K562 (cell line): ENCODE results near the gene AHI1. TPM values are rescaled to one million over a fixed set of nuclear protein-coding genes. Genes with fewer than 3 reads are reported as not detected.

Experiments used
- ATAC-seq: fragments of 200-7000 bp; cut with Tn5 transposase; 3 replicates; pipeline ENCODE4 v1.9.1; 2020; ENCODE audit warnings: moderate library complexity
- BruUV-seq: library from RNA; stranded (reverse); fragments of 400-500 nt; replicated peaks from 2 replicates; lab custom pipeline; 2021; lab: Mats Ljungman, UMichigan
- CTCF ChIA-PET: fragments of 300-600 bp; formaldehyde crosslinking; extraction: SDS; loops from one replicate; lab custom pipeline; 2021; ENCODE audit warnings: low intra/inter-chr PET ratio; lab: Yijun Ruan, JAX
- POLR2A ChIA-PET: fragments of 300-600, 350-650 bp; sonication (Branson Sonifier 250); formaldehyde crosslinking; extraction: SDS; loops from one replicate; lab custom pipeline; 2021; ENCODE audit warnings: antibody characterized with exemption, inconsistent platforms; lab: Yijun Ruan, JAX
- DNase-seq, 4 experiments: peaks; one replicate each; pipeline versions ENCODE4 v3.0.0 to v3.0.0-alpha.2; 2011 to 2018; ENCODE audit warnings: low spot score in 3 of 4, mixed read lengths in 3 of 4; ENCODE audit errors: extremely low read depth in 1 of 4
- FAIRE-seq: peaks from 2 replicates; lab custom pipeline; 2011; peaks lifted over from hg19 to GRCh38; lab: Jason Lieb, UNC
- H2AFZ ChIP-seq: 2 replicates; pipeline ENCODE4 v1.6.0; 2011; ENCODE audit warnings: low read depth, low read length, control low read depth, inconsistent platforms
- H3K27ac ChIP-seq: fragments of 200-600 bp; 3 replicates; pipeline ENCODE4 v1.8.0; 2011; ENCODE audit warnings: low read depth, mild to moderate bottlenecking, control low read depth, inconsistent platforms, low read length, moderate library complexity, mixed read lengths; ENCODE audit errors: extremely low read depth
- H3K27me3 ChIP-seq, 2 experiments: fragments of 300-600 bp in 1 of 2; 2 replicates in 1 of 2; 3 replicates in 1 of 2; pipeline versions ENCODE4 v1.6.0 to v1.8.0; 2011; ENCODE audit warnings: inconsistent platforms in 2 of 2, low read length in 2 of 2, mild to moderate bottlenecking in 1 of 2, mixed read lengths in 1 of 2, moderate library complexity in 1 of 2; ENCODE audit not compliant: control insufficient read depth in 2 of 2, insufficient read depth in 2 of 2
- H3K36me3 ChIP-seq: fragments of 300-600 bp; 3 replicates; pipeline ENCODE4 v1.8.0; 2011; ENCODE audit warnings: mild to moderate bottlenecking, low read length, inconsistent platforms; ENCODE audit not compliant: control insufficient read depth, insufficient read depth
- H3K4me1 ChIP-seq, 2 experiments: fragments of 200-600 bp in 1 of 2; replicated peaks in 1 of 2; 2 replicates in 1 of 2; 3 replicates in 1 of 2; pipeline versions ENCODE4 v1.5.1 to v1.8.0; 2011; ENCODE audit warnings: inconsistent platforms in 2 of 2, low read length in 2 of 2, mild to moderate bottlenecking in 1 of 2, mixed read lengths in 1 of 2, moderate library complexity in 1 of 2; ENCODE audit not compliant: control insufficient read depth in 2 of 2, insufficient read depth in 2 of 2
- H3K4me2 ChIP-seq: 2 replicates; pipeline ENCODE4 v1.6.1; 2011; ENCODE audit warnings: low read length, control low read depth, inconsistent platforms, mixed read lengths; ENCODE audit not compliant: insufficient read depth
- H3K4me3 ChIP-seq: fragments of 200-600 bp; sonication (generic), shearing (Covaris generic); 2 replicates; pipeline ENCODE4 v1.5.1; 2016; ENCODE audit warnings: control low read depth, inconsistent platforms
- H3K79me2 ChIP-seq: fragments of 200-600 bp; 3 replicates; pipeline ENCODE4 v1.8.0; 2011; ENCODE audit warnings: low read length, inconsistent platforms; ENCODE audit not compliant: control insufficient read depth, insufficient read depth
- H3K9ac ChIP-seq, 2 experiments: 2 replicates each; pipeline versions ENCODE4 v1.6.0 to v1.6.1; 2011; ENCODE audit warnings: low read depth in 2 of 2, low read length in 2 of 2, control low read depth in 1 of 2, inconsistent platforms in 1 of 2, mild to moderate bottlenecking in 1 of 2, mixed read lengths in 1 of 2; ENCODE audit not compliant: insufficient read depth in 1 of 2
- H3K9me1 ChIP-seq: one replicate; pipeline ENCODE4 v1.6.0; 2011; ENCODE audit warnings: inconsistent platforms, mild to moderate bottlenecking, low read length, moderate library complexity; ENCODE audit not compliant: control insufficient read depth, insufficient read depth
- H3K9me3 ChIP-seq: replicated peaks from 2 replicates; pipeline ENCODE4 v1.5.1; 2011; ENCODE audit warnings: low read depth, low read length, inconsistent platforms; ENCODE audit not compliant: control insufficient read depth, insufficient read depth
- H4K20me1 ChIP-seq: replicated peaks from 2 replicates; pipeline ENCODE4 v1.6.1; 2011; ENCODE audit warnings: low read length, inconsistent platforms, mixed read lengths; ENCODE audit not compliant: control insufficient read depth, insufficient read depth
- L3MBTL2 ChIP-seq: fragments of 450-650 bp; IDR thresholded peaks from 2 replicates; pipeline ENCODE4 v1.6.1; 2016; ENCODE audit warnings: mild to moderate bottlenecking, moderate library complexity
- MAZ ChIP-seq, 2 experiments: fragments of 450-650 bp in 1 of 2; sonication (generic) in 1 of 2; formaldehyde crosslinking; IDR thresholded peaks in 1 of 2; conservative IDR thresholded peaks in 1 of 2; 2 replicates each; pipeline versions ENCODE4 v1.4.0 to v1.5.0; 2020; ENCODE audit warnings: mild to moderate bottlenecking in 1 of 2, missing genetic modification reagents in 1 of 2
- ZBTB8A ChIP-seq: fragments of 450-650 bp; IDR thresholded peaks from 2 replicates; pipeline ENCODE4 v1.6.1; 2018; ENCODE audit warnings: mild to moderate bottlenecking, moderate library complexity; ENCODE audit not compliant: partially characterized antibody
- WGBS: fragments of 100-300 bp; shearing (Covaris generic); methylation state at CpG from one replicate; pipeline ENCODE4 v1.1.6; 2016; ENCODE audit warnings: low coverage, mixed read lengths; ENCODE audit not compliant: insufficient coverage; ENCODE audit errors: missing lambda C conversion rate; 5-methylcytosine and 5-hydroxymethylcytosine counted together
- in situ Hi-C: fragments of 300-500 bp; cut with MboI; formaldehyde crosslinking; loops from 4 replicates; pipeline ENCODE4 v1.15.0; 2018; ENCODE audit warnings: inconsistent platforms, mixed read lengths
- intact Hi-C: fragments of 100-400 bp; cut with micrococcal nuclease; formaldehyde crosslinking; loops from 2 replicates; pipeline ENCODE4 v1.14.2; 2022
- polyA plus RNA-seq, 8 experiments: library from polyadenylated mRNA; depleted of rRNA in 4 of 8; stranded (reverse) in 5 of 8; unstranded in 3 of 8; fragments of >200 nt; fragmentation: Nextera tagmentation in 2 of 8; fragmentation: Illumina TruSeq in 1 of 8; extraction: Ambion mirVana in 2 of 8; extraction: Trizol in 1 of 8; gene quantifications; 2 replicates each; pipeline versions ENCODE4 v1.2.1 to v1.2.3, GENCODE V29; 2011 to 2014; ENCODE audit warnings: inconsistent platforms in 1 of 8, missing spikeins in 1 of 8
- total RNA-seq, 7 experiments: library from RNA; depleted of rRNA in 6 of 7; stranded (reverse); fragments of >200 nt in 6 of 7; fragmentation: Illumina TruSeq in 2 of 7; extraction: Trizol in 2 of 7; gene quantifications; 2 replicates each; pipeline versions ENCODE4 v1.2.1 to v1.2.3, GENCODE V29; 2011 to 2021; ENCODE audit warnings: low replicate concordance in 1 of 7

Gene AHI1
- total and polyA plus RNA-seq, 9 of the 15 experiments (the other 6 are each of a cell fraction or from before 2014, with no cell fraction given), result 24.7 to 54.9 (median 32.2) TPM

GRCh38 chr6:135358985-135359384, 138.6 kb downstream of the AHI1 start (continued):
- peak; percentile 4 for TF ChIP-seq ZBTB8A

- Histone ChIP-seq H4K20me1 (no peaks in the 10 kb centered on the region), H3K4me2 (no peak overlapping the region), H3K9me3 (no peaks in the 10 kb centered on the region; the same call in none of the 2 replicates), H3K4me1 (no peaks in the 10 kb centered on the region), H3K4me3 (no peak overlapping the region), H3K9me1 (no peaks in the 10 kb centered on the region), H3K36me3 (peaks cover 5% of the 10 kb centered on the region; the same call in 1 of the 3 replicates), H2AFZ (peak overlapping the region; percentile 11; the same call in 1 of the 2 replicates), H3K9ac (no peak overlapping the region), H3K79me2 (no peaks in the 10 kb centered on the region), H3K27ac (peak overlapping the region; percentile 24; the same call in 1 of the 3 replicates), H3K27me3 (no peaks in the 10 kb centered on the region)
- no TSS peak for BruUV-seq
- FAIRE-seq (peak; percentile 46), DNase-seq (peak in 1 of 4 experiments; percentile 16), ATAC-seq (peak; percentile 70)
- ChIA-PET POLR2A (no interaction called here), CTCF (no interaction called here)
- intact Hi-C loops (no loop called here), in situ Hi-C loops (no loop called here)
- WGBS, result 86% methylated on average over 1 of the region's 1 CpG
- TF ChIP-seq MAZ (CRISPR knock-in tag; conservative IDR thresholded peaks at IDR 0.05 in 1 of 2, IDR thresholded peaks at IDR 0.05 in 1 of 2) (0 out of 4 replicates have a peak, but pooled peaks of 1 of the 2 experiments have one; percentile 18), L3MBTL2 (no peak)
Observed at GRCh38 chr6:135358251-135358821, 139.2 kb downstream of the AHI1 start.
